ENCODE measurements around the gene GPT2.
"Not testable (repeated sequence)": the region's sequence is repeated elsewhere in the genome, so short reads cannot be mapped to it uniquely, and the experiment has no call there.

Gene GPT2

DNA sequence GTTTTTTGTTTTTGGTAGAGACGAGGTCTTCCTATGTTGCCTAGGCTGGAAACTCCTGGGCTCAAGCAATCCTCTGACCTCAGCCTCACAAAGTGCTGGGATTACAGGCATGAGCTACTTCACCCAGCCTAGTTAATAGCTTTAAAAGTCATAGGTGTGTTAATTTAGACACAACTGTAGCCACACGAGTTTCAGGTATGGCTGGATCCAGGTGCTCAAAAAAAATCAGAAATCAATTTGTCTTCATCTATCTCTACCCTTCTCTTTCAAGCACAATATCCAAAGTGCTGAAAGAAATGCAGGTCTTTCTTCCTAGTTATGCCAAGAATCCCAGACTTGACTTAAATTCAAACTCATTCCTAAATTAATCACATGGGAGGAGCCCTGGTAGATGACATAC lies 29.3 kb upstream of the GPT2 start:
- intact Hi-C loops (cut with micrococcal nuclease) = loop anchor here (1.0 kb wide), 2 partner anchors 54 to 74 kb away; no protein-coding TSS in a partner anchor
- Mint-ChIP-seq H3K27ac (no peak overlapping the region), H3K4me3 (no peak overlapping the region), H3K27me3 (no peaks in the 10 kb centered on the region), H3K9me3 (peaks cover 2% of the 10 kb centered on the region), H3K4me1 (ENCODE audit: low read depth) (peaks cover 4% of the 10 kb centered on the region), H3K36me3 (ENCODE audit: low read depth) (no peaks in the 10 kb centered on the region)

DNA sequence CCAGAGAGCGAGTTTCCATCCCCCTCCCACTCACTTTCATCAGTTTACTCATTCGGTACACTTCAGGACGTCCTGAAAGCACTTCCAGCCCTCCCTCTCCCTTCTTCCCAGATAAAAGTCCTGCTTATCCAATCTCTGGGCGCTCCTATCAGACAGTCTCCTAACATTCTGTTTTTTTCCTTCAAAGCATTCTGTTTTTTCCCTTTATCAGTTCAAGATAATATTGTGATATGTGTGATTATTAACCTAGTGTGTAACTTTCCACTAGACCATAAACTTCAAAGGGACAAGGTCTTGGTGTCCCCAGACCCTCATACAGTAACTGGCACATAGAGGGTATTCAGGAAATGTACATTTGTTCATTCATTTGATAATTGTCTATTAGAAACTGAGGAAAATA lies 28.8 kb upstream of the GPT2 start:
- intact Hi-C loops (cut with micrococcal nuclease) = no loop called here
- Mint-ChIP-seq H3K4me3 (no peak overlapping the region), H3K27ac (no peak overlapping the region), H3K27me3 (no peaks in the 10 kb centered on the region), H3K36me3 (ENCODE audit: low read depth) (no peaks in the 10 kb centered on the region), H3K4me1 (ENCODE audit: low read depth) (peaks cover 9% of the 10 kb centered on the region), H3K9me3 (peaks cover 7% of the 10 kb centered on the region)

DNA sequence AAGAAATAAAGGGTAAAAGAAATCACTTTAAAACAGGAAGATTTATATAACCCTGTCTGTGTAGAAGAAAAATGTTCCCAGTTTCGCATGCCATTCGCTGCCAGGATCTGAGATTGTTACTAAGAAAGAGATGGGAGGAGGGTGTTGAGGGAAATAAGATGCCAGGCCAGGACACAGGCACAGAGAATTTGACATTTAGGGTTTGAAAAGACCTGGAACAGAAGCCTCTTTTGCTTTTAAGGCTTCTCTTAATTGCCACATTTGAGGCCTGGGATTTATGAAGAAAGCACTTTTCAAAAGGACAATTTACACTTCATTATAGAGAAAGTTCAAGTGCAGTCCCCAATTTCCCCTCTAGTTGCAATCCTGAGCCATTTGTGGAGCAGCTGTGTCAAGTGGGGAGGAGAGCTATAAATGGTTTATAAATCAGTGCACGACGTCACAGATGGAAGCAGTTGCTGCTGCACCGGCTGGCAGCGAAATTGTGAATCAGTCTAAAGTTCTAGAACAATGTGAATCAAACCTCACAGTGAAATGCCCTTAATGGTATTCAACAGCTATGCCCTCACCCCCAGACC lies 26.7 kb upstream of the GPT2 start:
- H3K27me3 Mint-ChIP-seq = no peaks in the 10 kb centered on the region
- H3K4me1 Mint-ChIP-seq (ENCODE audit: low read depth) = peaks cover 9% of the 10 kb centered on the region
- peaks cover 12% of the 10 kb centered on the region for H3K9me3 Mint-ChIP-seq
- H3K36me3 Mint-ChIP-seq (ENCODE audit: low read depth) = no peaks in the 10 kb centered on the region
- H3K27ac Mint-ChIP-seq = no peak overlapping the region
- no peak overlapping the region for H3K4me3 Mint-ChIP-seq
- intact Hi-C loops (cut with micrococcal nuclease) = no loop called here

DNA sequence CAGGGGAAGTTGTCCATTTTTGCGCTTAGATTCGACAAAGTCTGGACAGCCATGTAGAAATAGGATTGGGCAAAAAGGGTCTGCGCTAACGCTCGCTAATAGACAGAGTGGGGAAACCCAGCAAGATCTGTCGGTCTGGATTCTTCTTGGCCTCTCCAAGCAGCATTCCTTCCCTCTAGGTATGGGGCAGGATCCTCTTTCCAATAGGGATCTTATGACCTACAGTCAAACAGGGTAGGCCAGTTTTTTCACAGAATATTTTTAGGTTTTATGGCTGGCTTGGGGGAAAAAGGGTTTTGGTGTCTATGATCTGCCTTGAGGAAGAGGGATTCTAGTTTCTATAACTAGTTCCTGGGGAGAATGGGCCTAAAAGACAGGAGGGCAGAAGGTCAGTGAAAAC lies 26.0 kb upstream of the GPT2 start:
- Mint-ChIP-seq H3K4me1 (ENCODE audit: low read depth) (peaks cover 9% of the 10 kb centered on the region), H3K27ac (no peak overlapping the region), H3K36me3 (ENCODE audit: low read depth) (no peaks in the 10 kb centered on the region), H3K27me3 (no peaks in the 10 kb centered on the region), H3K9me3 (peaks cover 17% of the 10 kb centered on the region), H3K4me3 (no peak overlapping the region)
- intact Hi-C loops (cut with micrococcal nuclease) = no loop called here

DNA sequence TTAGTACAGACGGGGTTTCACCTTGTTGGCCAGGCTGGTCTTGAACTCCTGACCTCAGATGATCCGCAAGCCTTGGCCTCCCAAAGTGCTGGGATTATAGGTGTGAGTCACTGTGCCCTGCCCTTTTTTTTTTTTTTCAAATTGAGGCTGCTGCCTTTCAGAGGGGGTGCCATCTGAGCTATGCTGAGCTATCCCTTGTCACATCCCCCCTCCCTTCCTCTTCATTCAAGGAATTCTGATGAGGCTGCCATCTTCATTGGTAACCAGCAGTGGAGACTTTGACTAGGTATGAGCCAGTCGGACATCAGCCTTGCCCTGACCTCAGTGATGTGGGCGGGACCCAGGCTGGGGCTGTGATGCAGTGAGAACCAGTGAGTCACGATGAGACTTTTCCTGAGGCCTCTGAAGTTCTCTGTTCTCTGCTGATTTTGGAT lies 24.4 kb upstream of the GPT2 start:
- no peaks in the 10 kb centered on the region for H3K36me3 Mint-ChIP-seq (ENCODE audit: low read depth)
- peaks cover 17% of the 10 kb centered on the region for H3K9me3 Mint-ChIP-seq
- intact Hi-C loops (cut with micrococcal nuclease) = no loop called here
- no peak overlapping the region for H3K27ac Mint-ChIP-seq
- peaks cover 16% of the 10 kb centered on the region for H3K4me1 Mint-ChIP-seq (ENCODE audit: low read depth)
- H3K4me3 Mint-ChIP-seq = no peak overlapping the region
- no peaks in the 10 kb centered on the region for H3K27me3 Mint-ChIP-seq

DNA sequence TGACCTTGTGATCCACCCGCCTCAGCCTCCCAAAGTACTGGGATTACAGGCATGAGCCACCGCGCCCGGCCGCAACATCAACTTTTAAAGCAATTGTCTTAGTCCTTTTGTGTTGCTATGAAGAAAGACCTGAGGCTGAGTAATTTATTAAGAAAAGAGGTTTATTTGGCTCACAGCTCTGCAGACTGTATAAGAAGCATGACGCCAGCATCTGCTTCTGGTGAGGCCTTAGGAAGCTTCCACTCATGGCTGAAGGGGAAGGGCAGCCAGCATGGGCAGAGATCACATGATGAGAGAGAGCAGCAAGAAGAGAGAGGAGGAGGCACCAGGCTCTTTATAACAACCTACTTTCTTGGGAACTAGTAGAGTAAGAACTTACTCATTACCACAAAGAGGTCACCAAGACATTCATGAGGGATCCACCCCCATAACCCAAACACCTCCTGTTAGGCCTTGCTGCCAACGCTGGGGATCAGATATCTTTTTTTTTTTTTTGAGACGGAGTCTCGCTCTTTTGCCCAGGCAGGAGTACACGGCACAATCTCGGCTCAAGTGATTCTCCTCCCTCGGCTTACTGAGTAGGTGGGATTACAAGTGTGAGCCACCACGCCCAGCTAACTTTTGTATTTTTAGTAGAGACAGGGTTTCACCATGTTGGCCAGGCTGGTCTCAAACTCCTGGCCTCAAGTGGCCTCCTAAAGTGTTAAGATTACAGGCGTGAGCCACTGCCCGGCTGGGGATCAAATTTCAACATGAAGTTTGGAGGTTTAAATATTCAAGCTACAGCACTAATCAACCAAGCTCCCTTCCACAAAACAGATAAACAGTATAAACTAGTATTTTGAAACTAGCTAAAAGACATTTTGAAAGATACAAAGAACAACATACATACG lies 21.4 kb upstream of the GPT2 start:
- H3K27me3 Mint-ChIP-seq = no peaks in the 10 kb centered on the region
- H3K4me3 Mint-ChIP-seq = no peak overlapping the region
- no peaks in the 10 kb centered on the region for H3K36me3 Mint-ChIP-seq (ENCODE audit: low read depth)
- H3K4me1 Mint-ChIP-seq (ENCODE audit: low read depth) = peaks cover 28% of the 10 kb centered on the region
- H3K9me3 Mint-ChIP-seq = peaks cover 17% of the 10 kb centered on the region
- intact Hi-C loops (cut with micrococcal nuclease) = no loop called here
- no peak overlapping the region for H3K27ac Mint-ChIP-seq

DNA sequence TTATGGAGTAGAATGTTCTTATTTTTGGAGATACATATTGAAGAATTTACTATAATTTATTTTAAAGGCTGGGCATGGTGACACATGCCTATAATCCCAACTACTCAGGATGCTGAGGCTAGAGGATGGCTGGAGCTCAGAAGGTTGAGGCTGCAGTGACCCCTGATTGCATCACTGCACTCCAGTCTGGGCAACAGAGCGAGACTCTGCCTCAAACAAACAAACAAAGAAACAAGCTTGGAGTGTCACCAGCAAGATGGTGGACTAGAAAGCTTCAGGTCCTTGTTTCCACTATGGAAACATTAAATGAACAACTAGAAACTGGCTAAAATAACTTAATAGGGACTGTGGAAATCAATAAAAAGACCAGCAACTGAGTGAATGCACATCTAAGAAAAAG lies 17.9 kb upstream of the GPT2 start:
- intact Hi-C loops (cut with micrococcal nuclease) = no loop called here
- H3K27me3 Mint-ChIP-seq = no peaks in the 10 kb centered on the region
- no peaks in the 10 kb centered on the region for H3K36me3 Mint-ChIP-seq (ENCODE audit: low read depth)
- H3K4me3 Mint-ChIP-seq = no peak overlapping the region
- peaks cover 38% of the 10 kb centered on the region for H3K4me1 Mint-ChIP-seq (ENCODE audit: low read depth)
- H3K9me3 Mint-ChIP-seq = peaks cover 11% of the 10 kb centered on the region
- no peak overlapping the region for H3K27ac Mint-ChIP-seq

DNA sequence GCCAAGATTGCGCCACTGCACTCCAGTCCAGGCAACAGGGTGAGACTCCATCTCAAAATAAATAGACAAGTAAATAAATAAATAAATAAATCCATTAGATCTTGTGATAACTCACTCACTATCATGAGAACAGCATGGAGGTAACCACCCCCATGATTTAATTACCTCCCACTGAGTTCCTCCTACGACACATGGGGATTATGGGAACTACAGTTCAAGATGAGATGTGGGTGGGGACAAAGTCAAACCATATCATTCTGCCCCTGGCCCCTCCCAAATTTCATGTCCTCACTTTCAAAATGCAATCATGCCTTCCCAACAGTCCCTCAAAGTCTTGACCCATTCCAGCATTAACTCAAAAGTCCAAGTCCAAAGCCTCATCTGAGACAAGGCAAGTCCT lies 16.7 kb upstream of the GPT2 start:
- H3K27me3 Mint-ChIP-seq; intact Hi-C loops (cut with micrococcal nuclease); H3K27ac Mint-ChIP-seq; H3K4me3 Mint-ChIP-seq; H3K36me3 Mint-ChIP-seq (ENCODE audit: low read depth); H3K9me3 Mint-ChIP-seq: not testable (repeated sequence)
- H3K4me1 Mint-ChIP-seq (ENCODE audit: low read depth) = peaks cover 38% of the 10 kb centered on the region

DNA sequence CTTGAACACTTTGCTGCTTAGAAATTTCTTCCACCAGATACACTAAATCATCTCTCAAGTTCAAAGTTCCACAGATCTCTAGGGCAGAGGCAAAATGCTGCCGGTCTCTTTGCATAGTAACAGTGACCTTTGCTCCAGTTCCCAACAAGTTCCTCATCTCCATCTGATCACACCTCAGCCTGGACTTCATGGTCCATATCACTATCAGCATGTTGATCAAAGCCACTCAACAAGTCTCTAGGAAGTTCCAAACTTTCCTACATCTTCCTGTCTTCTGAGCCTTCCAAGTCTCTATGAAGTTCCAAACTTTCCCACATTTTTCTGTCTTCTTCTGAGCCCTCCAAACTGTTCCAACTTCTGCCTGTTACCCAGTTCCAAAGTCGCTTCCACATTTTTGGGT lies 15.3 kb upstream of the GPT2 start:
- H3K27me3 Mint-ChIP-seq; H3K4me3 Mint-ChIP-seq; intact Hi-C loops (cut with micrococcal nuclease); H3K9me3 Mint-ChIP-seq; H3K36me3 Mint-ChIP-seq (ENCODE audit: low read depth); H3K27ac Mint-ChIP-seq: not testable (repeated sequence)
- peaks cover 38% of the 10 kb centered on the region for H3K4me1 Mint-ChIP-seq (ENCODE audit: low read depth)

DNA sequence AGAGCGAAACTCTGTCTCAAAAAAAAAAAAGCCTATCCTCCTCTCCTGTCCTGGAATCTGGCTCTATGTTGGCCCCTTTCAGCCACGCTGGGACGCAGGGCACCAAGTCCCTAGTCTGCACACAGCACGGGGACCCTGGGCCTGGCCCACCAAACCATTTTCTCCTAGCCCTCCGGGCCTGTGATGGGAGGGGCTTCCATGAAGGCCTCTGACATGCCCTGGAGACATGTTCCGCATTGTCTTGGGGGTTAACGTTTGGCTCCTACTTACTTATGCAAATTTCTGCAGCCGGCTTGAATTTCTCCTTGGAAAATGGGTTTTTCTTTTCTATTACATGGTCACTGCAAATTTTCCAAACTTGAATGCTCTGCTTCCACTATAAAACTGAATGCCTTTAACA lies 12.6 kb upstream of the GPT2 start:
- Mint-ChIP-seq H3K4me3 (no peak overlapping the region), H3K9me3 (no peaks in the 10 kb centered on the region), H3K27me3 (no peaks in the 10 kb centered on the region), H3K4me1 (ENCODE audit: low read depth) (peaks cover 26% of the 10 kb centered on the region), H3K27ac (no peak overlapping the region), H3K36me3 (ENCODE audit: low read depth) (no peaks in the 10 kb centered on the region)
- intact Hi-C loops (cut with micrococcal nuclease) = no loop called here

DNA sequence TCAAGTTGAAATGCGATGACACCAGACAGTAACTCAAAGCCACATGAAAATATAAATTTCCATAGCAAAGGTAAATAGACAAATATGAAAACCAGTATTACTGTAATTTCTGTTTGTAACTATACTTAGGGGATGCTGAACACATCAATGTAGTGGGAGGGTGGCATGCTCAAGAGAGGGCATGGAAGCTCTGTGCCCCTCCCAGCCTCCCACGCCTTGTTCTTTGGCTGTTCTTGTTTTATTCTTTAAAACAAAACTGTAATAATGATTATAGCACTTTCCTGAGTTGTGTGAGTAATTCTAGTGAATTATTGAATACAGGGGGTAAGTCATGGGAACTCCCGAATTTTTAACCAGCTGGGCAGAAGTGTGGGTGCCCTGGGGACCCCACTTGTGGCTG lies 11.0 kb upstream of the GPT2 start:
- peaks cover 15% of the 10 kb centered on the region for H3K4me1 Mint-ChIP-seq (ENCODE audit: low read depth)
- intact Hi-C loops (cut with micrococcal nuclease) = no loop called here
- H3K27me3 Mint-ChIP-seq = no peaks in the 10 kb centered on the region
- no peak overlapping the region for H3K4me3 Mint-ChIP-seq
- H3K36me3 Mint-ChIP-seq (ENCODE audit: low read depth) = no peaks in the 10 kb centered on the region
- H3K27ac Mint-ChIP-seq = no peak overlapping the region
- no peaks in the 10 kb centered on the region for H3K9me3 Mint-ChIP-seq

DNA sequence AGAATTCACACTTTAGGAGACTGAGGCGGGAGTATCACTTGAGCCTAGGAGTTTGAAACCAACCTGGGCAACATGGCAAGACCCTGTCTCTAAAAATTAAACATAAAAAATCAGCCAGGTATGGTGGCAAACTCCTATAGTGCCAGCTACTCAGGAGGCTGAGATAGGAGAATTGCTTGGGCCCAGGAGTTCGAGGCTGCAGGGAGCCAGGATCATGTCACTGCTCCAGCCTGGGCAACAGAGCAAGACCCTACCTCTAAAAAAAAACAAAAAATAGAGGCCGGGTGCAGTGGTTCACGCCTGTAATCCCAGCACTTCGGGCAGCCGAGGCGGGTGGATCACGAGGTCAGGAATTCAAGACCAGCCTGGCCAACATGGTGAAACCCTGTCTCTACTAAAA lies 8.9 kb upstream of the GPT2 start:
- H3K9me3 Mint-ChIP-seq = no peaks in the 10 kb centered on the region
- H3K27ac Mint-ChIP-seq = no peak overlapping the region
- H3K4me1 Mint-ChIP-seq (ENCODE audit: low read depth) = peaks cover 7% of the 10 kb centered on the region
- H3K36me3 Mint-ChIP-seq (ENCODE audit: low read depth) = no peaks in the 10 kb centered on the region
- intact Hi-C loops (cut with micrococcal nuclease) = no loop called here
- H3K27me3 Mint-ChIP-seq = no peaks in the 10 kb centered on the region
- H3K4me3 Mint-ChIP-seq = no peak overlapping the region

DNA sequence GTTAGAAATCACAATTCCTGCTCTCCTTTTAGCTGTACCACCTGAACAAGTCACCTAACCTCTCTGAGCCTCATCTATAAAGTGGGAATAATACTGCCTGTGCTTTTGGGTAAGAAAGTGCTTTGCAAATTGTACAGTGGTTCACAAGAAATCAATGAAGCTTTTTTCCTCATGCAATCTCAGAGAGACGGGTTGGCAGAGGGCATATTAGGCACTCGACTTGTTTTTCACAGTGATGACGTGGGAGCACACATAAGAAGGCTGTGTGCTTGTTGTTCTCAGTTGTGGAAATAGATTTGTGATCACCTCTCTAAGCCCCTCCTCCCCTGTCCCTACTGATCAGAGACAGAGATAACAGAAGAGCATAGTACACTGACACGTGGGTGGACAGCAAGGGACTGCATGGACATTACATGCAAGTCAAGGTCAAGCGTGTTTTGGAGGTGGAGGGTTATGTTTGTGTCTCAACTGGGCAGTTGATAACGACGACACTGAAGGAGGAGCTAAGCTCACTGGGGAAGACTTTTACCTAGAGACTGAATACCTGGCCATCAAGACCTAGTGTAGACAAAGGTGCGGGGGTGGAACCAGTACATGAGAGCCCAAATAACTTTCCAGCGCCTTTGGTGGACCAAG lies 1.7 kb upstream of the GPT2 start:
- Mint-ChIP-seq H3K4me3 (no peak overlapping the region), H3K36me3 (ENCODE audit: low read depth) (peaks cover 6% of the 10 kb centered on the region), H3K4me1 (ENCODE audit: low read depth) (peaks cover 28% of the 10 kb centered on the region), H3K27me3 (peaks cover 14% of the 10 kb centered on the region), H3K27ac (no peak overlapping the region), H3K9me3 (no peaks in the 10 kb centered on the region)
- intact Hi-C loops (cut with micrococcal nuclease) = no loop called here

DNA sequence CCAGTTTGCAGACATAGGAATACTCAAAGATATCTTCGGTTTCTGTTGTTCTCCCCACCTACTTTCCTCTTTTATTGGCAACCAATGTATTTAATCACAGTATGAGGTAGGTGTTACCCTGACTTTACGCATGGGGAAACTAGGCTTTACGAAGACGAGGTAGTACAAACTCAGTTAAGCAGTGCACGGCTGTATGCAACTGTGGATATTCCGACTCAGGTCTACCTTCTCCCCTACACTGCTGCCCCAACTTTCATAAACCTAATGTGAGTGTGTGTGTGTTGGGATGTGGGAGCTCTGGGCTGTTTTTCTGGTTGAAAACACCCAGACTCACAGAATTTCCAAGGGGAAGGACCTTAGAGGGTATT lies 1.2 kb upstream of the GPT2 start:
- intact Hi-C loops (cut with micrococcal nuclease) = no loop called here
- Mint-ChIP-seq H3K27ac (no peak overlapping the region), H3K4me1 (ENCODE audit: low read depth) (peaks cover 28% of the 10 kb centered on the region), H3K36me3 (ENCODE audit: low read depth) (peaks cover 6% of the 10 kb centered on the region), H3K9me3 (no peaks in the 10 kb centered on the region), H3K4me3 (no peak overlapping the region), H3K27me3 (peaks cover 14% of the 10 kb centered on the region)
